Thoracic aorta (tissue), 2 donors: Measurements from ENCODE around the gene CHD6. TPM values are rescaled to one million over a fixed set of nuclear protein-coding genes. Genes with fewer than 3 reads are reported as not detected.

ENCODE experiments used
- ATAC-seq: fragments of 150-250 bp; one replicate; pipeline ENCODE4 v1.8.0; 2017; ENCODE audit warnings: low read depth; ENCODE audit not compliant: insufficient number of reproducible peaks, low FRiP score
- DNase-seq: peaks from one replicate; pipeline ENCODE4 v3.0.0-alpha.2; 2020; ENCODE audit warnings: low spot score
- H3K27ac ChIP-seq, 2 donors: fragments of 200-600 bp; sonication (generic); 1 replicate in 1 of 2; 2 replicates in 1 of 2; pipeline ENCODE4 v1.5.1; 2016; ENCODE audit warnings: mild to moderate bottlenecking in 2 of 2, moderate library complexity in 2 of 2
- H3K27me3 ChIP-seq: fragments of 200-600 bp; sonication (generic); replicated peaks from 2 replicates; pipeline ENCODE4 v1.6.0; 2016; ENCODE audit warnings: mild to moderate bottlenecking; ENCODE audit not compliant: insufficient read depth
- H3K36me3 ChIP-seq: fragments of 200-600 bp; sonication (generic); one replicate; pipeline ENCODE4 v1.5.1; 2016
- H3K4me1 ChIP-seq, 2 donors: fragments of 200-600 bp; sonication (generic); 1 replicate in 1 of 2; 2 replicates in 1 of 2; pipeline versions ENCODE4 v1.5.1 to v1.6.0; 2016; ENCODE audit warnings: low read depth in 2 of 2, mild to moderate bottlenecking in 1 of 2; ENCODE audit not compliant: control insufficient read depth in 1 of 2
- H3K4me3 ChIP-seq: fragments of 200-600 bp; sonication (generic); 2 replicates; pipeline ENCODE4 v1.5.1; 2016; ENCODE audit warnings: mild to moderate bottlenecking
- H3K9me3 ChIP-seq: fragments of 200-600 bp; sonication (generic); 2 replicates; pipeline ENCODE4 v1.5.1; 2016
- total RNA-seq, 2 donors: library from RNA; depleted of rRNA; stranded (reverse); fragments of >200 nt; gene quantifications; one replicate each; pipeline versions ENCODE4 v1.1.0 to v1.2.3, GENCODE V29; 2016
- TF ChIP-seq, protein P1 (sequence below): fragments of 200-600 bp; sonication (generic); IDR thresholded peaks from one replicate; pipeline ENCODE4 v1.5.1; 2019; ENCODE audit warnings: antibody characterized with exemption

CHD6 gene
- total RNA-seq, 2 donors from 2014 or later = 43.9 to 44.6 TPM

DNA sequence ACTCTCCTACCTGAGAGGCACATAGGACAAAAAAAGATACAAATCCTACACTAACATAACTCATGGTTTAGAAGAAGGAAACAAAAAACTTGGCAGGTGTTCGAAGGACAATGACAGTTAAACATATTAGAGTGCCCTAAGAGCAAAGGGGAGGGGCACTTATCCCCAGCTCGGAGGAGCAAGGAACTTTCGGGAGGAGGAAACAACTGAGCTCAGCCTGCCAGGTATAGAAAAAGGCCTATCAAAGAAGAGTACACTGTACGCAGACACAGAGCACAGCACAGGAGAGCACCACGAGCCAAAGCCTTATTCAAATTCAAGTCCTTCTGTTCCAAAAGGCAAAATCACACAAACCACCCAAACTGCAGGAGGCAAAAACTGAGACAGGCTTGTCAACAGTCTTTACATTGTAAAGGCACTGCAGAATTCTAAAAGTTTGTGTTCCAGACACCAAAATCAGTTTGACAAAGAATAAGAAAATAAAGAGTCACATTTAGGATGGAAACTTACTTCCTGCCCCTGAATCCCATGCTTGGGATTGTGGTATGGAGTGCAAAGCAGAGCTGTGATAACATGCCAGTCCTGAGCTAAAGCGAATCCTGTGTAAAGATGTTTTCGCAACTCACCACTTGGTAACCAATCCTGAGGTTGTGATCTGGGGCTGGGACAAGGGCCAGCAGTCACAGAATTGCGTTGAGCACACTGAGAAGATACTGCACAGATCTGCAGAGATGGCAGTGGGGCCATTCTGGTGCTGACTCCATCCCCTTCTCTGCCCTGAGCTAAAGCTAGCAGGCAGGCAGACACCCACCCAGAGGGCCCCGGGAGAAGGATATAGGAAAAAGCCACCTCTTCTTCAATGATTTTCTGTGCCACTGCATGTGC is 108.6 kb downstream of the CHD6 start:
- H3K9me3 ChIP-seq = peaks cover 7% of the 10 kb centered on the region
- peaks cover 13% of the 10 kb centered on the region for H3K36me3 ChIP-seq
- TF ChIP-seq, protein P1, sequence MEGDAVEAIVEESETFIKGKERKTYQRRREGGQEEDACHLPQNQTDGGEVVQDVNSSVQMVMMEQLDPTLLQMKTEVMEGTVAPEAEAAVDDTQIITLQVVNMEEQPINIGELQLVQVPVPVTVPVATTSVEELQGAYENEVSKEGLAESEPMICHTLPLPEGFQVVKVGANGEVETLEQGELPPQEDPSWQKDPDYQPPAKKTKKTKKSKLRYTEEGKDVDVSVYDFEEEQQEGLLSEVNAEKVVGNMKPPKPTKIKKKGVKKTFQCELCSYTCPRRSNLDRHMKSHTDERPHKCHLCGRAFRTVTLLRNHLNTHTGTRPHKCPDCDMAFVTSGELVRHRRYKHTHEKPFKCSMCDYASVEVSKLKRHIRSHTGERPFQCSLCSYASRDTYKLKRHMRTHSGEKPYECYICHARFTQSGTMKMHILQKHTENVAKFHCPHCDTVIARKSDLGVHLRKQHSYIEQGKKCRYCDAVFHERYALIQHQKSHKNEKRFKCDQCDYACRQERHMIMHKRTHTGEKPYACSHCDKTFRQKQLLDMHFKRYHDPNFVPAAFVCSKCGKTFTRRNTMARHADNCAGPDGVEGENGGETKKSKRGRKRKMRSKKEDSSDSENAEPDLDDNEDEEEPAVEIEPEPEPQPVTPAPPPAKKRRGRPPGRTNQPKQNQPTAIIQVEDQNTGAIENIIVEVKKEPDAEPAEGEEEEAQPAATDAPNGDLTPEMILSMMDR = no peak
- H3K27me3 ChIP-seq = no peaks in the 10 kb centered on the region
- no peak overlapping the region for H3K4me3 ChIP-seq
- H3K27ac ChIP-seq = no peak overlapping the region
- no peak for DNase-seq
- H3K4me1 ChIP-seq = peaks cover 16 to 28% of the 10 kb centered on the region in 2 donors
- ATAC-seq = no peak

DNA sequence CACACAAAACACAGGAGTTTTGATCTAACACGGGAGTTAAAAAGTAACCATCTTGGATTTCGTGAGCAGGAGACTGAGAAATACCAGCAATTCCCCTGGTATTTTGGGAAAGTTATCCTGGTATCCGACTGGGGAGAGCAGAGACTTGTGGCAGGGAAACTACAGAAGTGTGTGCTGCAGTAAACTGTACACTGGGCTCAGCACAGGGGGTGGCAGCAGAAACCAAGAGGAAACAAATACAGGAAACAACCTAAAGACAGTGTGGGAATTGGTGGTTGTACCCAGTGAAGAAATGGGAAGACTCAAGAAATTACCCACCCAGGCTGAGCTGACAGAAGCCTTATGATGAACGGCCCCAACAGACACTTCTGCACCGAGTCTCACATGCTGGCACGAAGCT is 109.8 kb downstream of the CHD6 start:
- Histone ChIP-seq H3K9me3 (peaks cover 8% of the 10 kb centered on the region), H3K36me3 (peaks cover 7% of the 10 kb centered on the region), H3K4me3 (no peak overlapping the region), H3K27me3 (no peaks in the 10 kb centered on the region), H3K27ac (no peak overlapping the region), H3K4me1 (peaks cover 16 to 28% of the 10 kb centered on the region in 2 donors)
- ATAC-seq (no peak), DNase-seq (no peak)
- TF ChIP-seq, protein P1 = no peak

DNA sequence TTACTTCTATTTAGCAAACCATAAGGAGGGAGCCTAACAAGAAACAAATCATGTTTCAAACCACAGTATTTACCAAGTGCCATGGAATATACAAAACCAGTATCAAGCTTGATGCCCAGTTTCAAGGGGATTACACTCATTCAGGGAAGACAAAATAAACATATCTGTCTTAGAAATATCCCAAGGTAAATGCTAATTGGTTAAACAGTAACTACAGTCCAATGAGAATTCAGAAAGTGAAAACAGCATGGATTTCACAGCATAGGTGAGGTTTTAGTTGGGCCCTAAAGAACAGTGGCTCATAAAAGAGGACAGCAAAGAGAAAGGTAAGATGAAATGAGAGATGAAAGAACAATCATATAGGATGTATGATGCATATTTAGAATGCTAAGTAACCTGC is 110.3 kb downstream of the CHD6 start:
- peaks cover 8% of the 10 kb centered on the region for H3K9me3 ChIP-seq
- peaks cover 7% of the 10 kb centered on the region for H3K36me3 ChIP-seq
- H3K4me3 ChIP-seq = no peak overlapping the region
- ATAC-seq (no peak), DNase-seq (no peak)
- H3K4me1 ChIP-seq = peaks cover 16 to 28% of the 10 kb centered on the region in 2 donors
- TF ChIP-seq, protein P1 = no peak
- H3K27ac ChIP-seq = no peak overlapping the region
- no peaks in the 10 kb centered on the region for H3K27me3 ChIP-seq

DNA sequence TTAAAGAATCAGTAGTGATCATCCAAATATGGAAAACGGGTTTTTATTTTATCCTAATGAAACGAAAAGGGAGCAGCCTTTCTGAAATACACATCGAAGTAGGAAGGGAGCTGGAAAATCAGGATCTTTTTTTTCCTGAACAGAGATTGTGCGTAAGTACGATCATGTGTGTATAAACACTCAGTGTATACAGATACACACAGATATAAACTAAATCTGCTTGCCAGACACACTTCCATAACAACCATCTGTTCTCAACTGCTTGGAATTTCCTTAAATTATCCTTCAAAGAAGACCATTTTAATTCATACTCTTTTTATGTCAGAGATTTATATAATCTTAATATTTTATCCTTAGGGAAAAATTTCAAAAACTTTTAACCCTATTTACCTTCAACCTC is 110.7 kb downstream of the CHD6 start:
- TF ChIP-seq, protein P1 = no peak
- DNase-seq (no peak), ATAC-seq (no peak)
- no peak overlapping the region for H3K27ac ChIP-seq
- H3K4me1 ChIP-seq = peaks cover 16 to 28% of the 10 kb centered on the region in 2 donors
- H3K36me3 ChIP-seq = peaks cover 5% of the 10 kb centered on the region
- H3K27me3 ChIP-seq = no peaks in the 10 kb centered on the region
- peaks cover 8% of the 10 kb centered on the region for H3K9me3 ChIP-seq
- no peak overlapping the region for H3K4me3 ChIP-seq

DNA sequence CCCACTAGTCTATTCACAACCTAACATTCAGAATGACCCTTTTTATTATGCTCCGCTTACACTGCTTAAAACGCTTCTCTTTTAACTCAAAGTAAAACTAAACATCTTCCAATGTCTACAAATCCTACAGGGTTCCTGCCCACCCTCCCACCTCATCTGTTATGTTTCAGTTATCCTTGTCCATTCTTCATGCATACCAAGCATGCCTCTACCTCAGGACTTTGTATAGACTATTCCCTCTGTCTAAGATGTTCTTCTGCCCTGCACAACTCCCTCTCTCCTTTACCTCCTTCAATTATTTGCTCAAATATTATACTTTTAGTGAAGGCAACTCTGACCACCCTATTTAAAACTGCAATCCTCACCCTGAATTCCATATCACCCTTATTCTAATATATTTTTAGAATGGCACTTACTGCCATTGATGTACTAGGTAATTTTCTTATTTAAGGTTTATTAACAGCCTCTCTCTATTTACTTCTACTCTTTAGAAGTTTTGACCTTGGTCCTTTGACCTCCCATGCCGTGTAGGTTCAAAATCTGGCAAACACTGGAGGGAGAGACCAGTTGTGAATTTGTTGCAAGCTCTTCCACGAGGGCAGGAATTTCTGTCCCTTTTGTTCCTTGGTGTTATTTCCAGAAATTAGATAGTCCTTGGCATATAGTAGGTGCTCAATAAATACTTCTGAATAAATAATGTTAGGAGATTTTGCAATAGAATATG is 111.8 kb downstream of the CHD6 start:
- Histone ChIP-seq H3K4me3 (no peak overlapping the region), H3K27ac (no peak overlapping the region), H3K36me3 (no peaks in the 10 kb centered on the region), H3K27me3 (no peaks in the 10 kb centered on the region), H3K9me3 (peaks cover 8% of the 10 kb centered on the region), H3K4me1 (peaks cover 16 to 28% of the 10 kb centered on the region in 2 donors)
- DNase-seq (no peak), ATAC-seq (no peak)
- TF ChIP-seq, protein P1 = no peak
